Peyer's patch (tissue), 4 donors: ENCODE data around the gene RAPGEF3. TPM values are rescaled to one million over a fixed set of nuclear protein-coding genes. Genes with fewer than 3 reads are reported as not detected.

Source experiments
- DNase-seq, 3 donors: peaks; one replicate each; pipeline ENCODE4 v3.0.0-alpha.2; 2017 to 2019
- H3K27ac ChIP-seq, 4 donors: fragments of 200-600 bp; sonication (generic); one replicate each; pipeline ENCODE4 v1.5.1; 2016 to 2019
- H3K27me3 ChIP-seq, 2 donors: fragments of 200-600 bp; sonication (generic); one replicate each; pipeline ENCODE4 v1.5.1; 2019
- H3K36me3 ChIP-seq, 3 donors: fragments of 200-600 bp; sonication (generic); one replicate each; pipeline ENCODE4 v1.5.1; 2016 to 2019
- H3K4me1 ChIP-seq, 4 donors: fragments of 200-600 bp; sonication (generic); one replicate each; pipeline ENCODE4 v1.5.1; 2016 to 2019
- H3K4me3 ChIP-seq, 4 donors: fragments of 200-600 bp; sonication (generic); 1 replicate in 3 of 4; 2 replicates in 1 of 4; pipeline ENCODE4 v1.5.1; 2016 to 2019; ENCODE audit warnings: mild to moderate bottlenecking in 1 of 4
- H3K9me3 ChIP-seq, 4 donors: fragments of 200-600 bp; sonication (generic); one replicate each; pipeline ENCODE4 v1.5.1; 2016 to 2019; ENCODE audit warnings: mild to moderate bottlenecking in 1 of 4
- CTCF ChIP-seq, 6 experiments: fragments of 450-650 bp in 4 of 6; fragments of 200-600 bp in 2 of 6; sonication (generic) in 1 of 6; IDR thresholded peaks; one replicate each; pipeline ENCODE4 v1.5.1; 2017 to 2019; ENCODE audit warnings: antibody characterized with exemption in 6 of 6, mild to moderate bottlenecking in 3 of 6, moderate library complexity in 1 of 6
- POLR2A ChIP-seq, 2 donors: fragments of 450-650 bp; IDR thresholded peaks; one replicate each; pipeline ENCODE4 v1.5.1; 2017; ENCODE audit warnings: antibody characterized with exemption in 2 of 2, mild to moderate bottlenecking in 2 of 2, moderate library complexity in 2 of 2
- total RNA-seq, 4 donors: library from RNA; depleted of rRNA; stranded (reverse); fragments of >200 nt; gene quantifications; one replicate each; pipeline ENCODE4 v1.1.0, GENCODE V29; 2016

Gene RAPGEF3
- total RNA-seq, 4 donors from 2014 or later: 4.9 to 33.0 (median 16.9) TPM

DNA sequence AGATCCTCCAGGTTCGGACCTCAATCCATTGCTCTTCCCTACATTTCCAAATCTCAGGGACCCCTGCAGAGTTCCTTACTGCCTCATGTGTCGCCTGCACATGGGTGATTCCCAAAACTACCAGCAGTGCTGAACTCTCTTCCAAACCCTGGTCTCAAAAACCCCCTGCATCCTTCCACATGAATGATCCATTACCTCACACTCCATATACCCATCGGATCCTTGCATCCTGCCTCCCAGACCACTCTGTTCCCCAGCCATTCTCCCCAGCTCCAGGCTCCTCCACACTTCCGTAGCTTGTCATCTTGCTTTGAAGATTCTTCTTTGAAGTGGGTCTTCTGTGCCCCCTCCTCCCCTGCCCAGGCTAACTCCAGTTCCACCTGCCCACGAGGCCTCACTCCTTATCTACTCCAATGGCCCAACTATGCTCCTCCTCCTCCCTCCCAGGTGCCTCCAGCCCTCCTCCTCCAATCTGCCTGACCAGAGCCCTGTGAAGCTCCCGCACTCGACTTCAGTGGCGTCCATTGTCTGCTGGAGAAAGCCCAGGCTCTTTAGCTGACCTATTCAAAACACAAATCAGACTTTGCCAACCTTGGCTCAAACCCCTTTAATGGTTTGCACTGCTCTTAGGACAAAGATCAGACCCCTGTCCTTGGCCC, 13.8 kb downstream of the RAPGEF3 start:
- no peak overlapping the region for H3K4me3 ChIP-seq
- H3K27ac ChIP-seq: no peak overlapping the region
- H3K9me3 ChIP-seq: no peaks in the 10 kb centered on the region
- no peak for TF ChIP-seq POLR2A (IDR thresholded peaks at IDR 0.05)
- no peak for TF ChIP-seq CTCF (IDR thresholded peaks at IDR 0.05)
- peaks cover 0 to 19% (median 17%) of the 10 kb centered on the region in 4 donors for H3K4me1 ChIP-seq
- no peaks in the 10 kb centered on the region for H3K36me3 ChIP-seq
- no peaks in the 10 kb centered on the region for H3K27me3 ChIP-seq
- no peak for DNase-seq

GRCh38 chr12:47744005-47744651, 14.6 kb downstream of the RAPGEF3 start:
- Histone ChIP-seq H3K36me3 (no peaks in the 10 kb centered on the region), H3K27me3 (no peaks in the 10 kb centered on the region), H3K27ac (no peak overlapping the region), H3K9me3 (no peaks in the 10 kb centered on the region), H3K4me1 (peaks cover 0 to 26% (median 21%) of the 10 kb centered on the region in 4 donors), H3K4me3 (no peak overlapping the region)
- TF ChIP-seq POLR2A (IDR thresholded peaks at IDR 0.05) (no peak), CTCF (IDR thresholded peaks at IDR 0.05) (peak; percentile 13 to 88 (median 78))
- DNase-seq: peak; percentile 70 to 93 (median 78)

DNA sequence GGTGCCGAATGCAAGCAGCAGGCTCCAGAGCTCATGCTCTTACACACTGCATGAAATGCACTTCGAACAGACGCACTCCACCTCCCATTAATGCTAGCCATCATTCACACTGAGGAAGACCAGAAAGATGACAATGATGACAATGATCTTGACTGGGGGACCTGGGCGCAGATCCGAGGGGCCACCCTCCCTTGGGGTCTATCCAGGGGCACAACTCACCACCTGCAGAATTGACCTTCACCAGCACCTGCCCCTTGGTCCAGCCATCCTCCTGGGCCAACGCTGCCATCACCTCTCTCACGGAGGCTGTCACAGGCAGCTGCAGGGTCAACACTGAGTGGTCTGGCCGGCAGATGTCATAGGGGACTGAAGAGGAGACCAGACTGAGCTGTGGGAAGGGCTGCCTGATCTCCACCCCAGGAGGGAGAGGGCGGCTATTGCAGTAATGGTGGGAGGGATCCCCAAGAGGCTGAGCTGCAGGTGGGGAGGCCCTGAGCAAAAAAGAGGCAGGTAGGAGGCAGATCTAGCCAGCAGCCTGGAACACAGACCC, 15.3 kb downstream of the RAPGEF3 start:
- TF ChIP-seq CTCF (IDR thresholded peaks at IDR 0.05): no peak
- TF ChIP-seq POLR2A (IDR thresholded peaks at IDR 0.05): no peak
- Histone ChIP-seq H3K9me3 (no peaks in the 10 kb centered on the region), H3K27ac (no peak overlapping the region), H3K36me3 (no peaks in the 10 kb centered on the region), H3K27me3 (no peaks in the 10 kb centered on the region), H3K4me3 (no peak overlapping the region), H3K4me1 (peaks cover 0 to 26% (median 22%) of the 10 kb centered on the region in 4 donors)
- no peak for DNase-seq

GRCh38 chr12:47742253-47742825, 16.3 kb downstream of the RAPGEF3 start:
- H3K9me3 ChIP-seq: no peaks in the 10 kb centered on the region
- H3K4me3 ChIP-seq: no peak overlapping the region
- peak overlapping the region in 1 of 4 donors; percentile 65 for H3K27ac ChIP-seq
- TF ChIP-seq POLR2A (IDR thresholded peaks at IDR 0.05) (no peak), CTCF (IDR thresholded peaks at IDR 0.05) (peak; percentile 90 to 96 (median 95))
- H3K36me3 ChIP-seq: no peaks in the 10 kb centered on the region
- peak; percentile 73 to 87 (median 81) for DNase-seq
- H3K27me3 ChIP-seq: no peaks in the 10 kb centered on the region
- peaks cover 2 to 31% (median 24%) of the 10 kb centered on the region in 4 donors for H3K4me1 ChIP-seq

GRCh38 chr12:47741340-47741703, 17.4 kb downstream of the RAPGEF3 start:
- Histone ChIP-seq H3K27ac (peak overlapping the region; percentile 3 to 67 (median 44)), H3K9me3 (no peaks in the 10 kb centered on the region), H3K4me1 (peaks cover 3 to 39% (median 23%) of the 10 kb centered on the region in 4 donors), H3K36me3 (no peaks in the 10 kb centered on the region), H3K27me3 (no peaks in the 10 kb centered on the region), H3K4me3 (no peak overlapping the region)
- peak; percentile 85 to 93 (median 87) for DNase-seq
- TF ChIP-seq CTCF (IDR thresholded peaks at IDR 0.05): no peak
- TF ChIP-seq POLR2A (IDR thresholded peaks at IDR 0.05): no peak
